GM19240 (cell line): Measurements from ENCODE around the gene STIM2.
A peak's percentile ranks its signal among the peaks of the same experiment; 100 is the strongest.

Source experiments
- DNase-seq: peaks from one replicate; pipeline ENCODE4 v3.0.0; 2011; ENCODE audit warnings: low spot score; ENCODE audit not compliant: insufficient read length

The STIM2 gene

DNA sequence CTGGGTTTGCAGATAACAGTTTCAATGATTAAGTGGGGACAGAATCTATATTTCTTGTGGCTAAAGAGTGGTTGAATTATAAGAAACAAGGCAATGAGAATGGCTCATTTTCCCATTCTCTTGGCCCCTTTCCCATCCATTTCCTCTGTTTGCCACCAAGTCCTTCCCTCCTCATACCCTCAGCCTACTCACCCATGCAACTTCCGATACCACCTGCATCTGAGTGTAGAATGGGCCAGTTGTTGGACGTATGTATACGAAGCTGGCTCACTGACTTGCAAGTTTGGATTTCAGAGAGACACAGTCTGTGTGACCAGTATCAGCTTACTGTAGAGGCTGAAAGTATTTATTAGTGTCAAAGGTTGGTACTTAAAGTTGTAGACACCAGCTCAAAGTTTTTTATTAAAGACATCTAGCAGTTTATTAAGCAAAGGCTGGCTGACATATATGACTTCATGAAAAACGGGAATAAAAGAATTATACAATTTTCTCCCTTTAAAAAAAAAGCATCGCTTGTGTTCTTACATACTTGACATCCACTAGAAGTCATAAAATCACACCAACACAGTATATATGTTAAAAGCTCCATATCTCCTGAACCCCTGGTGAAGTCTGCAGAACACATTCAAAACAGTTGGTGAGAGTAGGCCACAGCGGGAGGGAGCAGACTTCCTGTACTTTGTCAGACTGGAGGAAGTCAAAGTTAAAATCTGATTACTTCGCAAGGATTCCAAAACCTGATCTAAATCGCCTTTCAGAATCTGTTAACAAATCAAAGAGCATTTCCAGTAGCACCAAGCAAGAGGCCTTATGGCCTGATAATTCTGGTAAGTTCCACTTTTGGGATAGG lies 22.4 kb upstream of the STIM2 start:
- DNase-seq, result no peak

DNA sequence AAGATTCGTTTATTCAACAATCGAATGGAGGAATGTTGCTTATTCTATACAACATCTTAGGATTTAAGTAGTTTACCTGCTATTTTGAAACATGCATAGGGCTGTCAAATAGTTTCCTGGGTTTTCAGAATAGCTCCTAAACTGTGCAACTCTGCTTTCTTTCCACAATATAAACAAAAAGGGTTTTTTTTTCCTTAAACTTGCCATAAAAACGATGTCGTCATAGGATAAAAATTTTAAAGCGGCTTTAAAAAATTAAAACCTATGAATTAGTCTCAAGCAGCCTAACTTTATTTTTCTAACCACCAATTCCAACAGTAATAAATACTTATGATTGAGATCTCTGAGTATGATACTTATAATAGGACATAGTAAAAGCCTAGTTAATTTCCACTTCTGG lies 21.6 kb upstream of the STIM2 start:
- DNase-seq, result no peak

DNA sequence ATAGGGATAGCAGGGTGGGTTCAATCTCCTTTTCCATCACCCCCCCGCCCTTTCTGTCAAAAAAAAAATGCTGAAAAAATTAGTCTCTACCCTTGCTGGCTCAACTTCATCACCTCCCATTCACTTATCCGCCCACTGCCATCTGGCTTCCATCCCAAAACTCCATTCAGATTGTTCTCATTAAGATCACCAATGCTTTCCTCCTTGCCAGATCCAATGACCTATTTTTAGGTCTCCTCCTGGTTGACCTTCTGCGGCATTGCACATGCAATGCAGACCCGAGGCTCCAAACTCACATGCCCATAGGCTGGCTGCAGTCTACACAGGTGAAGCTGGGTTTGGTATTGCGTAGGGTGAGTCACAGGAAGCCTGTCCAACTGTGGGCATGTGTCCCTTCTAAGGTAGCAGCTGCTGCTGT lies 21.1 kb upstream of the STIM2 start:
- DNase-seq, result no peak

DNA sequence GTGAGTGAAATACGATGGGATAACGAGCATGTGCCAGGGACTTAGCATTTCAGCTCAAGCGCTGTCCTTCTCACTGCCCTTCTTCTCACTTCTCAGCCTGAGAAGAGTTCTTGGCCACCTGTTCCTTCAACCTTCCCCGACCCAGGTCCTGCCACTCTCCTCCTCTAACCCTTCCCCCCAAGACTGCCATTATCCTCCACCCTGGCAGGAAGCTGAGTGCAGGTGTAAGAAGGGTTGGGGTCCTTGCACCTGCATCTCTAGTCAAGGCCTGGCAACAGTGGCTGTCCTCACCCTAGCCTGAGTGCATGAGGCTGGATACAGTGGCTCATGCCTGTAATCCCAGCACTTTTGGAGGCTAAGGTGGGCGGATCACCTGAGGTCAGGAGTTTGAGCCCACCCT lies 19.9 kb upstream of the STIM2 start:
- DNase-seq, result no peak

DNA sequence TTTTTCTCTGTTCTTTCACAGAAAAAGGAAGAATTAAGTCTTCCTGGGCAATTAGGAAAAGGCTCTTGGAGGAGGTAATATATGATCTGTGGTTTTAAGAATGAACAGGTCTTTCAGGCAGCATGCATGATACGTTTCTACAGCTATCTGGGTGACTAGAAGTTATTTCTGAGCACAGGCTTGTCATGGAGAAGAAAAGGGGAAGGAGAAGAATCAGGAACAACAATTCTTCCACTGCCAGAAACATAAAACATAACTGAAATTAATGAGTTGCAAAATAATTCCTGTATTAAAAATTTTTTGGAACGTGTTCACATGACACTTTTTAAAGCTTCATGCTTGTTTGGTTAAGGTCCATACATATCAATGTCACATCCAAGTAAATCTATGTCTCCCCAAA lies 17.7 kb upstream of the STIM2 start:
- no peak for DNase-seq

DNA sequence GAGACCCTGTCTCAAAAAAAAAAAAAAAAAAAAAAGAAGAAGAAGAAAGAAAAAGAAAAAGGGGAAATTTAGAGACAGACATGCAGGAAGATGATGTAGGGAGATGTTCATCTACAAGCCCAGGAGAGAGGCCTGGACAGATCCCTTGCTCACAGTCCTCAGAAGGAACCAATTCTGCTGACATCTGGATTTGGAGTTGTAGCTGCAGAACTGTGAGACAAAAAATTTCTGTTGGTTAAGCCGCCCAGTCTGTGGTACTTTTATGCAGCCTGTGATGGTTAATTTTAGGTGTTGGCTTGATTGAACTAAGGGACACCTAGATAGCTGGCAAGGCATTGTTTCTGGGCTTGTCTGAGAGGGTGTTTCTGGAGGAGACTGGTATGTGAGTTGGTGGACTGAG lies 10.1 kb upstream of the STIM2 start:
- no peak for DNase-seq

DNA sequence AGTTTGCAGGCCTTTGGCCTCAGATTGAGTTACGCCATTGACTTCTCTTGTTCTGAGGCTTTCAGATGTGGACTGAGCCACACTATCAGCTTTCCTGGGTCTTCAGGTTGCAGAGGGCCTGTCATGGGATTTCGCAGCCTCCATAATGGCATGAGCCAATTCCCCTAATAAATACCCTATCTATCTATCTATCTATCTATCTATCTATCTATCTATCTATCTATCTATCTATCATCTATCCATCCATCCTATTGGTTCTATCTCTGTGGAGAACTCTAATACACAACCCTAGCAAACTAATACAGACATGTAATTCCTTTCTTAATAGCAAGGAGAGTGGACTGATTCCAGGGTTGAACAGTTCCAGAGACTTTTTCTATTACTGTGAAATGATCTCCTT lies 9.5 kb upstream of the STIM2 start:
- DNase-seq, result no peak

DNA sequence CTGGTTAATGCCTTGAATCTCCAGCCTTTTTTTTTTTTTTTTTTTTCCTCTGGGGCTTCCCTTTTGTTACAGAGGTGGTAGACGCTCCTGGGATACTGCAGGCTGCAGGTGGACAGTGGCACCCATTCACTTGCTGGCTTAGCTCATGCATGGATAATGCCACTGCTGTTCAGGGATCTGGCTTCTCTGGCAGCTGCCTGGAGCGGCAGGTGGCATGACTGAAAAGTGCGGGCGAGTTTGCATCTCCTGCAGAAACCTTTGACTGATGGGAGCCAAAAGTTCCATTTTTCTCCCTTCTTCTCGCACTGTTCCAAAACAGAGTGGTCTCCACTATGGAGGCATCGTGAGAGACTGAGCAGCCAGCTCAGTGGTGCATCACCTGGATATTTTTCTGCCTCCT lies 5.9 kb upstream of the STIM2 start:
- DNase-seq, result no peak

DNA sequence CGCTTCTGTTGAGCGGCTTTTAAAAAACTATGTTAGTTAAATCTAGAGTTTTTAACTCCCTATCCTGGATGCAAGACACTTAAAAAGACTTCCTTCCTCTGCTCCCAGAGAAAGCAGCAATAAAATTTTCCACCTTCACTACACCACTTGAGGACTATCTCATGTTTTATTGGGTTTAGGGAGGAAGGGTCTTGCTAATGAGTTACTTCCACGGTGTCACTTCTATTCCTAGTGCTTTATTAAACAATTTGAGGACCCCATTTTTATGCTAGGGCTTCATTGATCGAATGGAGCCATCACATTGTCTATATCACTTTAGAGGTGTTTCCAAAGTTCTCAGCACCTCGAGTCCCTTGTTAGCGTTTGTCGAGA lies 3.7 kb upstream of the STIM2 start:
- DNase-seq, result no peak

DNA sequence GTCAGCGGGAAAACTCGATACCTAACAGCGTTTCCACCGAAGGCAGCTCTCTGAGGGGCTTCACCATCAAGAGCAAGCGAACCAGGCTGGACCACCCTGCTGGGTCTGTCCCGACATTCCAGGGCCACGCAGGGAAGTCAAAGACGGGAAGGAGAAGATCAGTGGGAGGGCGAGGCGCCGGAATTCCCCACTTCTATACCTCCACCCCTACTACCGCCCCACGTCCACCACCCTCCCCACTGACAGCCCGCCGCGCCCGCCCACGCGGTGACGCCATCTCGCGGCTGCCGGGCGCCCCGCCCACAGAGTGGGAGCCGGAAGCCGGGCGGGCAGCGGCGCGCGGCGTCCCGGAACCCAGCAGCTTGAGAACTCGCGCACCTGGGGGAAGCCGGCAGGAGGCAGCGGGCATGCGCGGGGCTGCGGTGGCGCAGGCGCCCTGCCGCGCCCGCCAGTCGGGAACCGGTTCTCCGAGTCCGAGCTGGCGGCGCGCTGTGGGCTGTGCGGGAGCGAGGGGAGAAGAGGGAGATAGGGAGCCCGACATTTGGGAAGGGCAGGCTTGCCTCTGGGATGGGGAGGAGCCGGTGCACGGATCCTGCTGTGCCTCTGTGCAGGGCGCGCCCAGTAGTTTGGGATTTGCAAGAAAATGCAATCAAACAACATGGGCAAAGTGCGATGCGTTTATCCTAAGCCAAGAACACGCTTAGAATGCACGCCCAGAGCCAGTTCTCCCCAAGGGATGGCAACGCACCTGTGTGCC lies 3.2 kb upstream of the STIM2 start:
- peak; percentile 68 for DNase-seq

DNA sequence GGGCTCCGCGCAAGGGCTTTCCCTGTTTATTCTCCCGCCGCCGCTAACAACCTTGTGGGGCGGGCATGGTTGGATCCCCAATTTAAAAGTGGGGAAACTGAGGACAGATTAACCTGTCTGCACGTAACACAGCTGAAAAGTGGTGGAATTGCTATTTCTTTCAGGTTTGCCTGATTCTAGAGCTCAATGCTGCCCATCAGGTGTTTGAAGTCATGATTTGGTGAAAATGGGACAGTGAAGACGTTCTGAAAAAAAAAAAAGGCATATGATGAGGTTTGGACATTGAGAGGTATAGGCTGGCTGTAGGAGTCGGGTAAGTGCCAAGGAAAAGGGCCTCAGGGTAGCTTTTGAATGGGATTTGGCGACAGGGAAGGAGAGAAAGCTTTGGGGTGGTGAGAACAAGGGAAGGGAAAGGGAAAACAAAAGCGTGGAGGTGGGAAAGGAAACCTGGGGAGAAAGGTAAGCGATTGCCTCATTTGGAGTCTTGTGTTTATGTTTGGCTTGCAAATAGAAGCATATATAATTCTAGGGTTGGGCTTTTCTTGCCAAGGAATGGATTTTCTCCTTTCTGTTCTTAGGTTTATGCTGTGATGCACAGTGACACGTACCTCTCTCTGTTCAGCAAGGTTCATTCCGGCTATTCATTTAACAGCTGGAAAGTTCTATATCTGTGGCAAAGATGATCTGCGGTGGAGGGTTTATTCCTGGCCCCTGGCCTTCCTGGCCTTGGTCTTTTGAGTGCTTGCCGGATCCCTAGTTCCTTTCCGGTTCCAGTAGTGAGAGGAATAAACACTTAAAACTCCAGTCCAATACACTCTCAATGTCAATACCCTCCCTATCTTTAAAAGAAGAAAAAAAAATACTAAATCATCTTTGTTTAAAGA lies 2.4 kb upstream of the STIM2 start:
- no peak for DNase-seq

DNA sequence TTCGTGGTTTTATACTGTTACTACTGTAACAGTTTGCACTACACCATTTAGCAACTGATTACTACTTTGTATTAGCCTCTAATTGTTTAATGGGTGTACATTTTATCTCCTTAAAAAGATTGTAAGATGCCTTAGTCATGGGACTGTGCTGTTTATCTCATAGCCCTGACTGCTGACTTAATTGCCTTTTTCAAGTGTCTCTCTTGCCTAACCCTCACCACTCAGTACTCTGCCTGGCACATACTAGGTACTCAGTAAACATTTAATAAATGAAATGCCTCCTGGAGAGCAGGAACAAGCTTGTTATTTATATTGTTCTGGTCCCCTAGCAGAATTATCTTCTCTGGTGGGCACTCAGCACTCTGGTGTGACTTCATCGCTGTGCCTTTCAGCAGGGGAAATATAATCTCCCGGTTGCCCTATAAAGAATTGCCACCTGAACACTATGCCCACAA lies 1.7 kb upstream of the STIM2 start:
- no peak for DNase-seq

DNA sequence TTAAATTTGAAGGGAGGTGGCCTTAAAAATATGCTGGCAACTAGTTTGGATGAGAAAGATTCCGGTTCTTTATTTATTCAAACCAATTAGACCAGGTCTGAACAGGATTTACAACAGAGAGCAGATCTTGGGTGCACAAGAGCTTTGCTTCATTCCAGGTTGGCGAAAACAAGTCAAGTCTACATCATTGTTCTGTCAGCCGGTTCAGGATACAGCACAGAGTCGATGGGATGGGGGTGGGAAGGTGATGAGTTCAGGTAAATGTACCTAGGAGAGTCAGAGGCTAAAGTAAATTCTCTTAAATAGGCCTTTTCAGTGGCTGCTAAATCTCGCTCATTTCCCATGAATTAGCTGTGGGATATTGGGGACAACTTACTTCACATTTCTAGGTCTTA lies 882 bp upstream of the STIM2 start:
- no peak for DNase-seq

DNA sequence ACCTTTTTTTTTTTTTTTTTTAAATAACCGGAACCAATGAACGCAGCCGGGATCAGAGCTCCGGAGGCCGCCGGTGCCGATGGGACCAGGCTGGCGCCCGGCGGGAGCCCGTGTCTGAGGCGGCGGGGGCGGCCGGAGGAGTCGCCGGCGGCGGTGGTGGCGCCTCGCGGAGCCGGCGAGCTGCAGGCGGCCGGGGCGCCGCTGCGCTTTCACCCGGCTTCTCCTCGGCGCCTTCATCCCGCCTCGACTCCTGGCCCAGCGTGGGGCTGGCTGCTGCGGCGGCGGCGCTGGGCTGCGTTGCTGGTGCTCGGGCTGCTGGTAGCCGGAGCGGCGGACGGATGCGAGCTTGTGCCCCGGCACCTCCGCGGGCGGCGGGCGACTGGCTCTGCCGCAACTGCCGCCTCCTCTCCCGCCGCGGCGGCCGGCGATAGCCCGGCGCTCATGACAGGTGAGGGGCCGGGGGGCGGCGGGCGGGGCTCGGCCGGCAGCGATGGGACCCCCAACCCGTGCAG lies 337 bp downstream of the STIM2 start:
- no peak for DNase-seq

DNA sequence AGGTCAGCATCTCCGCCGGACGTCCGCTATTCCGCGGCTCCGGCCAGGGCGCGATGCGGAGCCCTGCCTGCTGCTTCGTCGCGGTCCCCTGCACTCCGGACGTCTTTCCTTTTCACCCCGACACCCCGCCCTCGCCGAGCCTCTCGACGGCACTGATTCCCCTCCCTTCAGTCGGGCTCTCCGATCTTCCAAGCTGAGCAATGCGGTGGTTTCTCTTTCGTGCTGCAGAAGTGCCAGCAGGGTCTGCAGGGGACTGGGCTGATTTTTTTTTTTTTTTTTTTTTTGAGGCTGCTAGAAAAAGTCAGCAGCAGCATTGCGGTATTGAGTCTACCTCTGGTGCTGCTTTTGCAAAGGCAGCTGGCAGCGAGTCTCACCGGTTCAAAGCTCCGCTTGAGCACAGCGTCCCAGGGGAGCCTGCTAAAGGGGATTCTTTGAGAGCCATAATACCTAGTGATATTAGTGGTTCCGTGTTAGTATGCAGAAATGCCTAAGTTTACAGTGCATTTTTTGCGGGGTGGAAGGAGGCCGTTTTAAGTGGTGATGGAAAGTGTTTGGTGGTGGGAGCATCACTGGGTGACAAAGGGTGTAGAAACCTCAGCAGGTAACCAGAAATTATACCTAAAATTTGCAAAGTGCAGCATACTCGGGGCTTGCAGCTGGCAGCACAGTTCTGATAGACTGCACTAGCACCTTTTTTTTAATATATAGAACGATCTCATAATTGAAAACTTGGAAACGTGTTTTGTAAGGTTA lies 969 bp downstream of the STIM2 start:
- DNase-seq, result no peak

DNA sequence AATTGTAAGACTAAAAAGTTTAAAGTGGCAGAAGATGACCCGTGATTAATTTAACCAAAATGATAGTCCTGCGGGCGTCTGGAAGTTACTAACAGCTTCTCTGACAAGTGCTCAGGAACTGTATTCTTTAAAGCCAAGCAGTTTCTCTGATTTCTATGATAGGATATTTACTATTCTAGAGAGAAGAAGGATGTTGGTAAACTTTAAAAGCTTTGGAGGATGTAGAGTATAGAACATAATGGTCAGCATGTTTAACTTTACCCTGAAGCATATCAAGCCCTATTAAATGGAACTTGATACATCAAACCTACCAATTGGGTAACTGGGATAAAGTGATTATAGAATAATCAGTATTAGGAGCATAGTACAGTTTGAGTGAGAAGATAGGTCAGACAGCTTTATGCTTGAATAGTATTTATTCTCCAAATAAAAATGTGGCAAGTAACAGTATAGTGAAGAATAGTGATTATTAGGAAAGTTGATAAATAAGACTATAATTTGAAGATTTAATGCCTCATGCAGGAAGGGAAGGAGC lies 1.8 kb downstream of the STIM2 start:
- DNase-seq, result no peak

DNA sequence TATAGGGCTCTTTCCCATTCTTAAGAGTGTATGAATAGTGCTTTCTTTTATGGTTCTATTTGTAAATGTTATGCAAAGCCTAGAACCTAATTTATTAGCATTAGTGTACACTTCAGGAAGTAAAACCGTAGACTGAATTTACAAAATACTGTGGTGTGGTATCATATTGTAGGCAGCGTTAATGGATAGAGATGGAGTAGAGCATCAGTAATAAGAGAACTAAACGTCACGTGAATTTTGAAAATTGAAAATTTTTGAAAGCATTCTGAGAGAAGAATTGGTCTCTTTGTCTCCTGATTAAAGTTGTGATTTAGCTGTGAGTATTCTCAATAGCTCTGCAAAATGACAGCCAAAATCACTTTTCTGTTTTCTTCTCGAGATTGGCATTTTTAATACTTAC lies 2.9 kb downstream of the STIM2 start:
- DNase-seq, result no peak

DNA sequence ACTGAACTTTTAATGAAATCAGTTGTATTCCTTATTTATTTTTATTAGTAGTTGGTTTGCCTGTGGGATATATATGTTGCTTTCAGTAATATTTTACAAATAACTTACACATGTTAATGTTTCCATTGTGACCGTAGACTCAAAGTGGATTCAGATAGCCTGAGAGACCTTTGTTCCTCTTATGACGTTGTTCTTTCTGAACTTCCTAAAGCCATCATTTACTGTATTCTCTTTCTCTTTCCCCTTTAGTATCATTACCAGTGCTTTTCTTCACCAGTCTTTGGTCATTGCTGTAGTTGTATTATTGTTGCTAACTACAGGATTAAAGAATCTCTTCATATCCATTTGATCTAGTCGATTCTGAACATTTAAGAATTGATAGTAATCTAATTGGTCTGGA lies 4.3 kb downstream of the STIM2 start:
- DNase-seq, result no peak

DNA sequence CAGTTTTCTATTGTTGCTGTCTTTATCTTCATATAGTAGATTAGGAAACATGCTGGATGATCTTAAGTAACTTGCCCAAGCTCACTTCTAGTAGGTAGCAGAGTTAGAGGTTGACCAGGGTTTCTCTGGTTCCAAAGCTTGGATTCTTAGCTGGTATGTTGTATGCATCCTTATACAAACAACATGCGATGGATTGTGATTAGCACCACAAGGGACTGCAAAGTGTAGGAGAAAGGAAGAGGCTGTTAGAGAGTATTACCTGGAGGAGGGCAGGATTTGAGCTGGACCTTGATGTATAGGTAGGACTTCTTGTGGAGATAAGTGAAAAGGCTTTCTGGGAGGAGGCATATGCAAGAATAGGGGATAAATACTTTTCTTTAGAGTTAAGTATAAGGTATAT lies 5.6 kb downstream of the STIM2 start:
- no peak for DNase-seq

DNA sequence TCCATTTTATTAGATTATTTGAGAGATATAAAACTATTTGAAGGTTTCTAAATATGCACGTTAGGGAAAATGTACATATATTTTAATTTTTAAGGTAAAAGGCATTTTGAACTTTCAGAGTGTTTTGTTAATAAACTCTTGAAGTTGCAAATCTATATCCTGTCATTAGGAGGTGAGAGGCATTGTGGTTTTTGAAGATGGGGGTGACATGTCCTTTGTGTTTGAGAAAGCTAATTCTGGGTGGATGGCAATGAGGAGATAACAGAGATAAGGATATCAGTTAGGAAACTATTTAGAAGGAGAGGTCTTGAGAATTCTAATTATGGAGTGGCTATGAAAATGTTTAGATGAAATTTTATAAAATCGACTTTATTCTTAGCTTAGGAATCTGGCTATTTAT lies 6.1 kb downstream of the STIM2 start:
- DNase-seq, result no peak
